Stimulated activated CD4-positive, alpha-beta T cell treated with anti-CD3 and anti-CD28 coated beads, TNF-alpha, amount 100 ng/mL, for 48 hours (primary cell): ENCODE data around the gene WDR81.
"Not testable (repeated sequence)": the region's sequence is repeated elsewhere in the genome, so short reads cannot be mapped to it uniquely, and the experiment has no call there.

Source experiments
- DNase-seq, 3 donors: peaks; one replicate each; pipeline ENCODE4 v3.0.0-alpha.2; 2020; ENCODE audit warnings: low read depth in 3 of 3

Gene WDR81

DNA sequence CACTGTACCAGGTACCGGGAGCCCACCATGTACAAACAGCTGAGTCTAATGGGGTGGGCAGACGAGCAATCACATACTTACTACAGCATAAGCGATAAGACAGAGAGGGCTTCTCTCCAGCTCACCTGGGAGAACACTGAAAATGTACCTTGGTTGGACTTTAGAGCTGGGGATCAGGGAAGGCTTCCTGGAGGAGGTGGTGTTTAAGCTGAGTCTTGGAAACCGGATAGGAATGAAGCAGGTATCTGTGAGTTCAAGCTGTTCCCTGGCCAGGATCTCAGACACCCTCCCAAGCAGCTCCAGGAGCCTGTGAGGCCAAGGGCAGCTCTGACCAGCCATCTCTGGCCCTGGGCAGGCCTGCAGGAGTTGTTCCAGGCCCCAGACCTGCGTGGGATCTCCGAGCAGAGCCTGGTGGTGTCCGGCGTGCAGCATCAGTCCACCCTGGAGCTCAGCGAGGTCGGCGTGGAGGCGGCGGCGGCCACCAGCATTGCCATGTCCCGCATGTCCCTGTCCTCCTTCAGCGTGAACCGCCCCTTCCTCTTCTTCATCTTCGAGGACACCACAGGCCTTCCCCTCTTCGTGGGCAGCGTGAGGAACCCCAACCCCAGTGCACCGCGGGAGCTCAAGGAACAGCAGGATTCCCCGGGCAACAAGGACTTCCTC lies 29.4 kb downstream of the WDR81 start:
- DNase-seq, result no peak

DNA sequence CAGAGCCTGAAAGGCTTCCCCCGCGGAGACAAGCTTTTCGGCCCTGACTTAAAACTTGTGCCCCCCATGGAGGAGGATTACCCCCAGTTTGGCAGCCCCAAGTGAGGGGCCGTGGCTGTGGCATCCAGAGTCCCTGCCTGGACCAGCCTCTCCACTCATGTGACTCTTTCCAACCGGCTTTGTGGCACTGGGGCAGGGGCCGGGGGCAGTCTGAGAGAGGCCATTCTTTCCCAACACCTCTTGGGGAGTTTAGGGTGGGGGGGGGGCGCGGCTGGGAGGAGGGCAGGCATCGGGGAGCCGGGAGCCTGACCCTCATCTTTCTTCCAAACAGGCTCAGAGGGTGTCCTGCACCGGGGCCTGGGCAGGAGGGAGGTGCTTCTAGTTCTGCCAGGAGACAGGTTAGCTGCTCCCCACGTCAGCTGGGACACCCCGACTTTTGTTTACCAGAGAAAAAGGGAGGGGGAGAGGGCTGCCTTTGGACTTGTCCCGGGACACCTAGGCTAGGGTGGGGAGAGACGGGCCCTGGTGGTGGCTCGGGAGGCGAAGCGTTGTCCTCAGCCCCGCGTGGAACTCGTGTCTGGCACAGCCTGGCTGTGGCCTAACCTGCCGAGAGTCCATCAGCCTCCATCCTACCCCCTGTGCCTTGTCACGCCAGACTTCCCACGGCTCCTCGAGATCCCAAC lies 30.1 kb downstream of the WDR81 start:
- DNase-seq, result no peak

- no peak for DNase-seq
These were observed 30.8 kb downstream of the WDR81 start for GRCh38 chr17:1755252-1755826.

DNA sequence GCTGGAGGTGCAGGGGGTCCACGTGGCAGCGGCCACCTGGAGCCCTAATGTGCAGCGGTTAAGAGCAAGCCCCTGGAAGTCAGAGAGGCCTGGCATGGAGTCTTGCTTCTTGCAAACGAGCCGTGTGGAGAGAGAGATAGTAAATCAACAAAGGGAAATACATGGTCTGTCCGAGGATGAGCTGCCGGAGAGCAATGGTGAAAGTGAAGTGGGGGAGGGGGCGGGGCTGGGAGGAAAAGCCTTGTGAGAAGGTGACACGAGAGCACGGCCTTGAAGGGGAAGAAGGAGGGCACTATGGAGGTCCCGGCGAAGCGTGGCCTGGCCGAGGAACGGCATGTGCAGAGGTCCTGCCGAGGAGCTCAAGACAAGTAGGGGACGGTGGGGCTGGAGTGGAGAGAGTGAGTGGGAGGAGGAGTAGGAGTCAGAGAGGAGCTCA lies 31.3 kb downstream of the WDR81 start:
- DNase-seq, result no peak

DNA sequence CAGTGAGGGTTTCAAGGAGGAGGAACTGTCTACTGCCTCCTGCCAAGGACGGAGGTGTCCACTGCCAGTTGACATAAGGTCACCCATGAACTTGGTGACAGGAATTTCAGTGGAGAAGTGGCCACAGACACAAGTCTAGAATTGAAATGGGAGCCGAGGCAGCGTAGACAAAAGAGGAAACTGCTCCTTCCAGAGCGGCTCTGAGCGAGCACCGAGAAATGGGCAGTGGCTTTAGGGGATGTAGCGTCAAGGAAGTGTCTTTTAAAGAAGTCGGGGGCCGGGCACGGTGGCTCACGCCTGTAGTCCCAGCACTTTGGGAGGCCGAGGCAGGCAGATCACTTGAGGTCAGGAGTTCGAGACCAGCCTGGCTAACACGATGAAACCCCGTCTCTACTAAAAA lies 34.3 kb downstream of the WDR81 start:
- no peak for DNase-seq

GRCh38 chr17:1759529-1759928 lies 35.0 kb downstream of the WDR81 start:
- DNase-seq, result no peak

- DNase-seq, result no peak
These were observed 37.9 kb downstream of the WDR81 start for GRCh38 chr17:1762233-1762900.

DNA sequence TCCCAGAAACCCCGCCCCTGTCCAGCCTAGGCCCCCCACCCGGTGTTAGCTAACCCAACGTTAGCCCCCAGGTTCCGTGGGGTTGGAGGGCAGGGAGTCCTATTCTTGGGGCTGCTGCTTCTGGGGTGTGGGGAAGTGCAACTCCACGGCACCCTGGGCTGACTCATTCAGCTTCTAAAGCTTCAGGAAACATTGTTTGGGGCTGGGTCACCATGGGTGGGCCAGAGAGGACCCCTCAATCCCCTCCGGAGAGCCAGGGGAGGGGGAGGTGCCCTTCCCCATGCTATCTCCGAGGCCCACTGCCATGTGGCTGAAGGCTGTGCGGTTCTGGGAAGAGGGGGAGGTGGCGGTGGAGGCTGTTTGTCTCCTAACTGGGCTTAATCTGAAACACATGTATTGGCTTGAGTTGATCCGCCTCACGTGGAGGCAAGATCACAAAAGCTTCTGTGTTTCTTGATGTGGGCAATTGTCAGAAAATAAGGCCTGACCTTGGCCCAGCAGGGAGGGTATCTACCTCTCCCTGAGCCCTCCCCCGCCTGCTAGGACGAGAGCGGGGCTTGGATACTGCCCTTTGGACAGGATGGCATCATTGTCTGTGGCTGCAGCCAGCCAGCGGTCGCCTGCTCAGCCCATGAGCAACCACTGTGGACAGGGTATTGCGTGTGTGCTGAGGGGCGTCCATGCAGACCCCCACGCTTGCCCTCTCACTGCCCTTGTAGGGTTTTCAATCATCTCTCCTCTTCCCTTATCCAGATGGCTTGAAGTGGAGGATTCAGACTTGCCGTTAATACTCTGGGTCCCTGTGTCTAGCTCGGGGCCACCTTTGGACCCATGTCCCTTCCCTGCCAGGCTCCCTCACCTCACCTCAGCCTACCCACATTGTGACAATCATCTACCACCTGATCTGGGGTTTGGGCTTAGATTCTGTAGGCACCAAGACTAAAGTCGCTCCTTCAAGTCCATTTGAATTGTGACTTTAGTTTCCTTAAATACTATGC lies 38.7 kb downstream of the WDR81 start:
- no peak for DNase-seq

- DNase-seq, result peak; percentile 2 to 21 (median 17)
These were observed 39.8 kb downstream of the WDR81 start for GRCh38 chr17:1764284-1764683.

DNA sequence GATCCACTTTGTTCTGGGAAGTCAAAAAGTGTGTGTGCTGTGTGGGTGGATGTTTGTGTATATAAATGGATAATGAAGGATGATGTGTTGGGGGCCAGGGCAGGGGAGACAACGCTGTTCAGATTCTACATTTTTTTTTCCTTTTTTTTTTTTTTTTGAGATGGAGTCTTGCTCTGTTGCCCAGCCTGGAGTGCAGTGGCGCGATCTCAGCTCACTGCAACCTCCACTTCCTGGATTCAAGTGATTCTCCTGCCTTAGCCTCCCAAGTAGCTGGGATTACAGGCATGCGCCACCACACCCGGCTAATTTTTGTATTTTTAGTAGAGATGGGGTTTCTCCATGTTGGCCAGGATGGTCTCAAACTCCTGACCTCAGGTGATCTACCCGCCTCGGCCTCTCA lies 40.2 kb downstream of the WDR81 start:
- DNase-seq, result not testable (repeated sequence)

DNA sequence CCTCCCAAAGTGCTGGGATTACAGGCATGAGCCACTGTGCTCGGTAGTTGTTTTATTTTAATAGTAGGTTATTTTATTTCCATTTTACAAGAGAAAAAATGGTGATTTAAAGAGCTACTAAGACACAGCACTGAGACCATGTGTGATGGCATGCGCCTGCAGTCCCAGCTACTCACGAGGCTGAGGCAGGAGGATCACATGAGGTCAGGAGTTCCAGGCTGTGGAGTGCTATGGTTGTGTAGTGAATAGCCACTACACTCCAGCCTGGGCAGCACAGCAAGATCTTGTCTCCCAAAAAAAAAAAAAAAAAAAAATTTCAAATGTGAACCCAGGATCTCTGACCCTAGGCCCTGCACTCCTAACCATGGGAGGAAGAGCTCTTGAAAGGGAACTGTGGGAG lies 41.1 kb downstream of the WDR81 start:
- DNase-seq, result no peak

GRCh38 chr17:1766382-1767135 lies 42.1 kb downstream of the WDR81 start:
- DNase-seq, result no peak

GRCh38 chr17:1767358-1767757 lies 42.9 kb downstream of the WDR81 start:
- no peak for DNase-seq

GRCh38 chr17:1769822-1770477 lies 45.4 kb downstream of the WDR81 start:
- no peak for DNase-seq

DNA sequence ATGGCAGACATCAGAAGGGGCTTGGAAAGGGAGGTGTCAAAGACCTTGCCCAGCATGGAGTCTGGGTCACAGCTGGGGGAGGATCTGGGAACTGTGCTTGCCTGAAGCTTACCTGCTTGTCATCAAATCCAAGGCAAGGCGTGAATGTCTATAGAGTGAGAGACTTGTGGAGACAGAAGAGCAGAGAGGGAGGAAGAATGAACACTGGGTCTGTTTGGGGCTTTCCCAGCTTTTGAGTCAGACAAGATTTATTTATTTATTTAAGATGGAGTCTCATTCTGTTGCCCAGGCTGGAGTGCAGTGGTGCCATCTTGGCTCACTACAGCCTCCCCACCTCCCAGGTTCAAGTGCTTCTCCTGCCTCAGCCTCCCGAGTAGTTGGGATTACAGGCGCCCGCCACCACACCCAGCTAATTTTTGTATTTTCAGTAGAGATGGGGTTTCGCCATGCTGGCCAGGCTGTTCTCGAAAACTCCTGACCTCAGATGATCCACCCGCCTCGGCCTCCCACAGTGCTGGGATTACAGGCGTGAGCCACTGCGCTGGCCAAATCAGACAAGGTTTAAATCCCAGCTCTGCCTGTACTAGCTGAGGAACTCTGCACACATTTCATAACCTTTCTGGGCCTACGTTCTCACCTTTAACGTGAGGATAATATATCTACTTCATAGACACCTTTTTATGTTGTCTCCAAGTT lies 48.6 kb downstream of the WDR81 start:
- DNase-seq, result not testable (repeated sequence)

DNA sequence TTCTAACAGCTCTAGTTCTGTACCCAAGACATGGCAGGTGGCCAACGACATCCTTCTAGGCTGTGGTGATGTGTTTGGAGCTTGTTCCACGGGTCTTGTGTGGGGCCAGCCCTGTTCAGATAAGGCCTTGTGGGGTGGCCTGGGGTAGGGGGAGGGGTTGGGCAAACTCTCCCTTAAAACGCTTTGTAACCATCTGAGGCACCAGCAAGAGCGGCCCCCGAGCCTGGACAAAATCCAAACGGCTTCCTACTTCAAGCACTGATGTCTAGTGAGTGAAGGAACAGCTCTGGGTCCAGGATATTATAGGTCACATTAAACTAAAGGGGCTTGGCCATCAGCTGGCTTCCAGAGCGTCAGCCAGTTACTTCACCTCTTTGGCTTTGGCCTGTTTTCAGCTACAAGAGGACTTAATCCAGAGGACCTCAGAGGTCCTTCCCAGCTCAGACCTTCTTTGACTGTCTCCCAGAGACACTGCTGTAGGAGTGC lies 49.2 kb downstream of the WDR81 start:
- no peak for DNase-seq

DNA sequence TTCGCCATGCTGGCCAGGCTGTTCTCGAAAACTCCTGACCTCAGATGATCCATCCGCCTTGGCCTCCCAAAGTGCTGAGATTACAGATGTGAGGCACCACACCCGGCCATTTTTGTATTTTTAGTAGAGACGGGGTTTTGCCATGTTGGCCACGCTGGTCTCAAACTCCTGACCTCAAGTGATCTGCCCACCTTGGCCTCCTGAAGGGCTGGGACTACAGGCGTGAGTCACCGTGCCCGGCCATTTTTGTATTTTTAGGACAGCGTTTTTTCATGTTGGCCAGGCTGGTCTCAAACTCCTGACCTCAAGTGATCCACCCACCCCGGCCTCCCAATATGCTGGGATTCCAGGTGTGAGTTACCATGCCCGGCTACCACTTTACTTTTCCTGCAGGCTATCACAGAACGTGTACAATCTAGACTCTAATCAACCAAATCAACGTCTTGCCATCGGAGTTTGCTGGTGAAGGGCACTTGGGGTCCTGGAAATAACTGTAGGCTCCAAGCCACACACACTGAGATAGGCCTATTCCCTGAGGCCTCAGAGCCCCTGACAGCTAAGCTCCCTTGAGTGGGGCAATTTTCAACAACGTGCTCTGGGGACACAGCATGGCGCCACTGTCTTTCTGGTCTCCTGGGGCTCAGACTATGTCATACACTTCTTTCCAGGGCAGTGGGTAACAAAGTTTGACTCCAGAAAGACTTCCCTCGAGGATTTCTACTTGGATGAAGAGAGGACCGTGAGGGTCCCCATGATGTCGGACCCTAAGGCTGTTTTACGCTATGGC lies 50.1 kb downstream of the WDR81 start:
- DNase-seq, result no peak

- DNase-seq, result no peak
These were observed 51.8 kb downstream of the WDR81 start for GRCh38 chr17:1776328-1776727.

GRCh38 chr17:1776857-1777256 lies 52.4 kb downstream of the WDR81 start:
- DNase-seq, result no peak
